Retinal pigment epithelial cell (primary cell): ENCODE data around the gene OFD1.

Experiments
- DNase-seq: peaks from one replicate; pipeline ENCODE4 v3.0.0-alpha.2; 2010; ENCODE audit warnings: low read depth
- H3K4me3 ChIP-seq: 2 replicates; pipeline ENCODE4 v1.5.1; 2011; ENCODE audit warnings: mild to moderate bottlenecking, low read length, control low read depth, moderate library complexity
- CTCF ChIP-seq: conservative IDR thresholded peaks from 2 replicates; pipeline ENCODE4 v1.5.1; 2011; ENCODE audit warnings: low read depth, low read length, control low read depth, inconsistent platforms

Gene OFD1

DNA sequence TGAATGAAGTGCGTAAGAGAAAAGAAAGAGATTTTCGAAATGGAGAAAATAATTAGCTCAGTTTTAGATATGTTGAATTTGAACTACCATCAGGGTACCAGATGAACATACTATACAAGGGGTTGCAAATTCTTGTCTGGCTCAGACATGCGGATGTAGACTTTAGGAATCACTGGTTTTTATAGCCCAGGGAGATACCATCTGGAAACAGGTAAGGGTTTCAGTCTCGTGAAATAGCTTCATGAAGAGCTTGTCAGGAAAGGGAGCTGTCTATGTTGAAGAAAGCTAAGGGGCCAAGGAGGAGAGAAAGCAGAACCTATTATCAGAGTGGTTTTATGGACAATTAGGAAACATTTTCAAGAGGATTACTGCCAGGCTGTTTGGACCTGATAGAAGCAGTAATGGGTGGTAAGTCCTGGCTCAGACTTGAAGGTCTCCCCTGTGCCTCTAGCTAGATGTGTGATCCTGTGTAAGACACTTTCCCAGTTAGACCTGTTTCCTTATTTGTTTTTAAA lies 38.9 kb upstream of the OFD1 start:
- DNase-seq = no peak
- H3K4me3 ChIP-seq = no peak overlapping the region
- no peak for TF ChIP-seq CTCF

GRCh38 chrX:13697455-13697854 lies 37.1 kb upstream of the OFD1 start:
- DNase-seq = no peak
- no peak for TF ChIP-seq CTCF
- H3K4me3 ChIP-seq = no peak overlapping the region

- no peak overlapping the region for H3K4me3 ChIP-seq
- no peak for DNase-seq
- TF ChIP-seq CTCF = no peak
Observed at GRCh38 chrX:13697976-13698375, 36.6 kb upstream of the OFD1 start.

- no peak overlapping the region for H3K4me3 ChIP-seq
- no peak for DNase-seq
- no peak for TF ChIP-seq CTCF
Observed at GRCh38 chrX:13698432-13698831, 36.1 kb upstream of the OFD1 start.

- DNase-seq = no peak
- H3K4me3 ChIP-seq = no peak overlapping the region
- TF ChIP-seq CTCF = no peak
Observed at GRCh38 chrX:13699183-13699826, 35.2 kb upstream of the OFD1 start.

DNA sequence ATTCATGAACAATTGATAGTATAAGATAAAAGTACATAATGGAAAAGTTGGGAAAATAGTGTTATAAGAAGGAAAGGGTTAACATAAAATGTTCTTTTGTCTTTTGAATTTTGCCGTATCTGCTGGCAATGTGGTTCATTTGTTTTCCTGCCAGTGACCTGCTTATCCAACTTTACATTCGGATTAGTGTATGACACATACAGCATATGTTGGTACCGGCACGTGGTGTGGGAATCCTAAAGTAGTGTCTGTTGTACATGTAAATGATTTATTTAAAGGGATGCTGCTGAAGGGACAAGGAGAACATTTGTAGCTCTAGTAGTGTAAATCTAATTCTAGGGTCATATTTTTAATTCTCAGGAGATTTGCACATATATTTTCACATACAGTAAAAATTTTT lies 34.2 kb upstream of the OFD1 start:
- no peak overlapping the region for H3K4me3 ChIP-seq
- no peak for DNase-seq
- TF ChIP-seq CTCF = no peak

- H3K4me3 ChIP-seq = no peak overlapping the region
- no peak for TF ChIP-seq CTCF
- no peak for DNase-seq
Observed at GRCh38 chrX:13702111-13702789, 32.3 kb upstream of the OFD1 start.
